Dedifferentiated amniotic fluid mesenchymal stem cell (primary cell): ENCODE measurements around the gene NUP35.
A peak's percentile ranks its signal among the peaks of the same experiment; 100 is the strongest.
"Not testable (repeated sequence)": the region's sequence is repeated elsewhere in the genome, so short reads cannot be mapped to it uniquely, and the experiment has no call there.

Experiments used
- DNase-seq: peaks from one replicate; pipeline ENCODE4 v3.0.0-alpha.2; 2016; ENCODE audit errors: extremely low spot score

The NUP35 gene

GRCh38 chr2:183134016-183134415 is 9.8 kb downstream of the NUP35 start:
- DNase-seq: no peak

- DNase-seq: no peak
Measured at GRCh38 chr2:183148955-183149354, 24.7 kb downstream of the NUP35 start.

GRCh38 chr2:183149489-183149888 is 25.2 kb downstream of the NUP35 start:
- DNase-seq: peak; percentile 20

- DNase-seq: not testable (repeated sequence)
Measured at GRCh38 chr2:183152280-183152679, 28.0 kb downstream of the NUP35 start.

GRCh38 chr2:183153967-183154366 is 29.7 kb downstream of the NUP35 start:
- DNase-seq: no peak

GRCh38 chr2:183154772-183155171 is 30.5 kb downstream of the NUP35 start:
- not testable (repeated sequence) for DNase-seq

GRCh38 chr2:183157131-183157530 is 32.9 kb downstream of the NUP35 start:
- DNase-seq: no peak

- DNase-seq: no peak
Measured at GRCh38 chr2:183162362-183162761, 38.1 kb downstream of the NUP35 start.

GRCh38 chr2:183163821-183164649 is 39.8 kb downstream of the NUP35 start:
- DNase-seq: no peak

- DNase-seq: no peak
Measured at GRCh38 chr2:183164650-183165015, 40.4 kb downstream of the NUP35 start.

- no peak for DNase-seq
Measured at GRCh38 chr2:183166210-183166609, 42.0 kb downstream of the NUP35 start.

GRCh38 chr2:183166976-183167375 is 42.7 kb downstream of the NUP35 start:
- not testable (repeated sequence) for DNase-seq

- no peak for DNase-seq
Measured at GRCh38 chr2:183172220-183172887, 48.1 kb downstream of the NUP35 start.

- DNase-seq: no peak
Measured at GRCh38 chr2:183179156-183179555, 54.9 kb downstream of the NUP35 start.

GRCh38 chr2:183185534-183185933 is 61.3 kb downstream of the NUP35 start:
- DNase-seq: no peak

GRCh38 chr2:183186296-183186695 is 62.1 kb downstream of the NUP35 start:
- DNase-seq: no peak

- no peak for DNase-seq
Measured at GRCh38 chr2:183186766-183187165, 62.5 kb downstream of the NUP35 start.

GRCh38 chr2:183192343-183192742 is 68.1 kb downstream of the NUP35 start:
- DNase-seq: no peak

GRCh38 chr2:183193904-183194303 is 69.7 kb downstream of the NUP35 start:
- DNase-seq: no peak

- no peak for DNase-seq
Measured at GRCh38 chr2:183195397-183195796, 71.2 kb downstream of the NUP35 start.

- no peak for DNase-seq
Measured at GRCh38 chr2:183195998-183196409, 71.8 kb downstream of the NUP35 start.

- DNase-seq: no peak
Measured at GRCh38 chr2:183204397-183204796, 80.2 kb downstream of the NUP35 start.

- no peak for DNase-seq
Measured at GRCh38 chr2:183207110-183207509, 82.9 kb downstream of the NUP35 start.
